COR-L47 (cell line): ENCODE results near the gene BSN.
"Not testable (repeated sequence)": the region's sequence is repeated elsewhere in the genome, so short reads cannot be mapped to it uniquely, and the experiment has no call there.

Experiments
- DNase-seq: peaks from one replicate; lab custom pipeline; 2025; lab: John Stamatoyannopoulos, UW

BSN gene

DNA sequence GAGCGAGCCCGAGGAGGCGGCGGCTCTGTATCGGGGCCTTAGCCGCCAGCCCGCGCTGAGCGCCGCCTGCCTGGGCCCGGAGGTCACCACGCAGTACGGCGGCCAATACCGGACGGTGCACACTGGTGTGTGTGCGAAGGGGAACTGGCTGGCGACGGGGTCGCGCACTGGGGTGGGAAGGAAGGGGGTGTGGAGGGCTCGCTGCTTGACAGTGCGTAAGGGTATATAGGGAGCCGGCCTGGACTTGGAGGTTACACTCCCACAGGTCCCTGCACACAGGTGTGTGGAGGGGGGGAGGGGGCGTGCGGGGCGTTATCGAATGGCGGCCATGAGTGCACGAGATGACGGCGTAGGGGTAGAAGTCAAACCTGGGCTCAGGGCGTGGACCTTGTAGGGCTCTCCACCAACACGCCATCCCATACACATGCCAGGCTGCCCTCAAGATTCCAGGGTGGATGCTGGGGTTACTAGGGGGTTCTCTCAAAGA, 120.3 kb downstream of the BSN start:
- DNase-seq: no peak

DNA sequence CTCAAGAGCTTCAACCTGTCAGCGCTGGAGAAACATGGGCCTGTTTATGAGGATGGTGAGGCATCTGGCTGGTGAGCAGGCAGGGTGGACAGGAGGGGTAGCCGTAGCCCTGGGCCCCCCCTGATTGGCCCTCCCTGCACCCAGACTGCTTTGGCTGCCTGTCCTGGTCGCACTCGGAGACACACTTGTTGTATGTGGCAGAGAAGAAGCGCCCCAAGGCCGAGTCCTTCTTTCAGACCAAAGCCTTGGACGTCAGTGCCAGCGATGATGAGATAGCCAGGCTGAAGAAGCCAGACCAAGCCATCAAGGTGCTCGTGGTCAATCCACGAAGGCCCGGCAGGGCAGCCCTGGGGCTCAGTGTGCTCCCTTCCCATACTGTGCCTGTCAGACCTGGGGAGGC, 121.6 kb downstream of the BSN start:
- DNase-seq: no peak

DNA sequence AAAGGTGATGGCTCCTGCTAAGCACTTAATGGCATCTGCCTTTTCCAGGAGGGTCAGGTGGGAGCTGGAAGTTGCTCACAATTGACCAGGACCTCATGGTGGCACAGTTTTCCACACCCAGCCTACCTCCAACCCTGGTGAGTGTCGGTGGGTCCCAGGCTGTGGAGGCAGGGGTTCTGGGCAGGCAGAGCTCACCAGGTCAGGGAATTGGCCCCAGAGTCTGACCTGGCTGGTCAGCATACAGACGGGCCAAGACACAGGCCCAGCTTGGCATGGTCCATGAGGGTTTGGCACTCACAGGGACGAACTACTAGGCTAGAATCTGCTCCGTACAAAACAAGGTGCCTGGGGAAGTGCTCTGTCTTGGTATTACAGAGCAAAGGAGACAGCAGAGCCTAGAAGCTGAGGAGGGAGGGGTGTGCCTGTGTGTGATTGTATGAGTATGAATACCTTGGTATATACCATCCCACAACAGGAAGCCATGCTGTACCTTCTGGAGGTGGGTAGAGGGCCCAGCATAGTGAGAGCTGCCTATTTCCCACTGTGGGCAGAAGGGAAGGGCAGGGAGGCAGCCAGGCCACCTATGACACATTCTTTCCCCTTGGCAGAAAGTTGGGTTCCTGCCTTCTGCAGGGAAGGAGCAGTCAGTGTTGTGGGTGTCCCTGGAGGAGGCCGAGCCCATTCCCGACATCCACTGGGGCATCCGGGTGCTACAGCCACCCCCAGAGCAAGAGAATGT, 126.4 kb downstream of the BSN start:
- no peak for DNase-seq

DNA sequence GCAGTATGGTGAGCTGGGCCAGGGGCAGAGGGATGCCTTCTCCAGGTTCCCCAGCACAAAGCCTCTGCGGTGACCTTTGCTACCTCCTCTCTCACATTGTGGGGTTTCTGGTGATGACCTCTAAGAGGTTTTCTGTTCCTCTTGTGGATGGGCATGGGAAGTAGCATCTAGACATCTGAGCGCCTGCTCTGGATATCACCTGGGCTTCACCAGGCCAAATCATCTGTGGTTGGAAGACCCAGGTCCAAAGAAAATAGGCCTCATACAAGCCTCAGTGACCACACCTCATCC, 126.9 kb downstream of the BSN start:
- no peak for DNase-seq

DNA sequence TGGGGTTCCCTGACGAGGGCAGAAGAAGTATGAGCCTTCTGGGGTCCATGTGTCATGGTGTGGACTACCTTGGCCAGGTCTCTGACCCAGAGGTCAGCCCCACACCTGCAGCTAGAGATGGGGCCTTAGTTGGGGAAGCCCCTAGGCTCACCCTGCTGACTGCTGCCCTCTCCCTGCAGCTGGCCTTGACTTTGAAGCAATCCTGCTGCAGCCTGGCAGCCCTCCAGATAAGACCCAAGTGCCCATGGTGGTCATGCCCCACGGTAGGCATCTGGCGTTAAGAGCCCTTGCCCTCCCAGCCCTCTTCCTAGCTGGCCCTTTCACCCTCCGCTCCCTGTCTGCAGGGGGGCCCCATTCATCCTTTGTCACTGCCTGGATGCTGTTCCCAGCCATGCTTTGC, 127.3 kb downstream of the BSN start:
- DNase-seq: no peak

DNA sequence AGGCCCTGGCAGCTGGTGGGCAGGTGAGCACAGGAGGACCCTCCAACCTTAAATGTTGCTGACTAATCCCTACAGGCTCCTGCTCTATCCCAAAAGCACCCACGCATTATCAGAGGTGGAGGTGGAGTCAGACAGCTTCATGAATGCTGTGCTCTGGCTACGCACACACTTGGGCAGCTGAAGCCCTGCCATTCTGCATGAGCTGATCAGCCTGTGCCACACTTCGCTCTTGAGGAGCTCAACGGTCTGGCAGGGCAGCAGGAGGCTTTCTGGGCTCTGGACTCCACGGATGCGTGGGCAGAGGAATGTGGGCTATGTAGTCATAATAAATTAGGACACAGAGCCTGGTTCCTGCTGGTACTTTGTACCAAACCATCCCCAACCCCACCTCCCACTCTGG, 128.9 kb downstream of the BSN start:
- no peak for DNase-seq

DNA sequence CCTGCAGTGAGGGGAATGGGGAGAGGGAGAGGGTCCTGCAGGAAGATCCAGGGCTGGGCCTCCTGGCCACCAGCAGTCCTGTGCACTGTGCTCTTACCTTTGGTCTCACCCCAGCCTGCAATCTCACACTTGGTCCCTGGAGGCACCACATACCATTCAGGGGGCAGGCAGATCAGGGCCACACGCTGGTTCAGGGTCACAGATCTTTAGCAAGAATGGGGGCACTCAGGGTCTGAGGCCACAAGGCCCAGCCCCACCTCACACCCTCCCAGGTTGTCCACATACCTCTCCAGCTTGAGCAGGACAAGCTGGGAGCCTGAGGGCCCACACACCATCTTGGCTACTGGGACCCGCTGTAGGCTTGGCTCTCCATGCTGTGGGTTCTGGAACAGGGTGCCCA, 130.2 kb downstream of the BSN start:
- not testable (repeated sequence) for DNase-seq

DNA sequence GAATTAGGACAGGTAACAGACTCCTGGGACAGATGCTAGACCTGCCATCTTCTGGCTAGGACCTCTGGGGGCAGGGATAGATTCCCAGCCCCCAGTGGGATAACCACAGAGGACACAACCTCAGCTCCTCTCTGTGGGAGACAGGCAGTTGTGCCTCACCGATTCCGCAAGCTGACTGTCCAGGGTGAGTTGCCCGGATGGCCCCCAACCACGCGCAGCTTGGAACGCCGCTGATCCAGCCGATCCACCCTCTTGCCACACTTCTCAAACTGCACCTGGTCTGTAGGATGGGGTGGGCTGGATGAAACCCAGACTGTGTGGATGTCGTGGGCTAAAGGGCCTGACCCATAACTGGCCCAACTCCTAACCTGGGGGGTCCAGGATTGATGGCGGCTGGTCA, 130.8 kb downstream of the BSN start:
- not testable (repeated sequence) for DNase-seq

DNA sequence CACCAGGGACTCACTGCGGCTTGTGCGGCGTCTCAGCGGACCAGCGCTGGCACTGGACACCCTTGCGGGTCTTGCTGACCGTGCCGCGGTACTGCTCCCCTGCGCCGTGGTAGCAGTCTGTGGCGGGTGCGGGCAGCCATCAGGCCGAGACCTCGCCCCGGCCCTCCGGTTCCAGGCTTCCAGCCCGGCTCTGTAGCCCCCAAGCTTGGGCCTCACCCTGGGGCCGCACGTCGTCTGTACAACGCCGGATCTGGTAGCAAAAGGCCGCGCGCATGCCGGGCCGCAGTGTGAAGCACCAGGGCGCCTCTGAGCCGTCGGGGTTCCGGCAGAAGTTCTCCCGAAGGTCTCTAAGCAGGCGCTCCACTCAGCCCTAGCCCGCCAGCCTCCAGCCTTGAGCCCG, 131.6 kb downstream of the BSN start:
- DNase-seq: not testable (repeated sequence)

DNA sequence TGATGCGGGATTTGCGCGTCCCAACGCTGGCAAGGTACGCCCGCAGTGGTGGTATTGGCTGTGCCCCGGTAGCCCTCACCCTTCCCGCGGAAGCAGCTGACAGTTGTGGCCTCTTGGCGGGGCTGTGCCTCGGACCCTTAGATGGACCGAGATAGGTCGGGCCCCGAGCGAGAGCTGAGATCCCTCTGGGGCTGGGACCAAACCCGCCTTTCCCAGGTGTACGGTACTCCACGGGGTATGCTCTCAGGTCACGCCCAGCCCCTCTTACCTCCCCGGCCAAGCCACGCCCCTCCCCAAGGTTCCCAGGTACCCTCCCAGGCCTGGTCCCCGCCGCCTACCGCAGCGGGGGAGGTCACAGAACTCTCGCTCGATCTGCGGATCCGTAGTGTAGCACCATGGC, 132.1 kb downstream of the BSN start:
- not testable (repeated sequence) for DNase-seq

DNA sequence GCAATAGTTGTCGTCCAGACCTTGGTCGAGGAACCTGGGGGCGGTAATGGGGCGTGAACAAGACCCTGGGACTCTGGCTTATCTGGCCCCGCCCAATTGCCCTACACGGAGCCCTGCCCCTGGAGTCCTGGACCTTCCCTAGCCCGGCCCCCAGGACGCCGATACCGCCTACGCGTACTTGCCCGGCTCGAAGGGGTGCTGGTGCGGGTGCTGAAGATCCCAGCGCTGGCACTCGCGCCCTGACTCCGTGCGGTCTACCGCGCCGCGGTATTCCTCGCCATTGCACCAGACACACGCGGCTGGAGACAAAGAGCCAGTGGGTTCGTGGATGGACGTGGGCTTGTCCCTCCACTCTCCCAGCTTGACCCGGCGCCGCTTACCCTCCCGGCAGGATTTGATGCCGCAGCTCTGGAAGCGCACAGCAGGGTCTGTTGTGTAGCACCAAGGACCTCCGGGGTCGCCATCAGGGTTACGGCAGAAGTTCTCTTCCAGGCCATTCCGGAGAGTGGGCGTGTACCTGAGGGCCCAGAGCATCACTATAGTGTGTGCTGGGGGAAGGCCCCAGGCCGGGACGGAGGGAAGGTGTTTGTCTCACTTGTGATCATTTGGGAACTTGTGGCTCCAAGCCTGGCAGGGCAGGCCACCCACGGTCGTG, 132.6 kb downstream of the BSN start:
- DNase-seq: not testable (repeated sequence)

DNA sequence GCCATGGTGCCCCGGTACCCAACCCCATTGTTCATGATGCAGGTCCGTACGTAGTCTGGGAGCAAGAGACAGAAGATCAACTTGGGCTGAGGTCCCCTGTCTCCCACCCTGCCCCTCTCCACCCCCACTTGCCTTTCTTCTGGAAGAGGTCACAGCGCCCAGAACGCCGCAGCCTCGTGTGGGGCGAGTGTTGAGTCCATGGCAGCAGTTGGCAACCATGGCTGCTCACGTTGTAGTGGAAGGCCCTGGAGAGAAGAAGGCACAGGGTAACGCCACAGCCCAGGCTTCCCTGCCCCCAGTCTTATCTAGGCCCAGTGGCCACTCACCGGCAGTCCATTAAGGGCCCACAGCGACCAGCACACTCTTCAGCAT, 133.1 kb downstream of the BSN start:
- not testable (repeated sequence) for DNase-seq

DNA sequence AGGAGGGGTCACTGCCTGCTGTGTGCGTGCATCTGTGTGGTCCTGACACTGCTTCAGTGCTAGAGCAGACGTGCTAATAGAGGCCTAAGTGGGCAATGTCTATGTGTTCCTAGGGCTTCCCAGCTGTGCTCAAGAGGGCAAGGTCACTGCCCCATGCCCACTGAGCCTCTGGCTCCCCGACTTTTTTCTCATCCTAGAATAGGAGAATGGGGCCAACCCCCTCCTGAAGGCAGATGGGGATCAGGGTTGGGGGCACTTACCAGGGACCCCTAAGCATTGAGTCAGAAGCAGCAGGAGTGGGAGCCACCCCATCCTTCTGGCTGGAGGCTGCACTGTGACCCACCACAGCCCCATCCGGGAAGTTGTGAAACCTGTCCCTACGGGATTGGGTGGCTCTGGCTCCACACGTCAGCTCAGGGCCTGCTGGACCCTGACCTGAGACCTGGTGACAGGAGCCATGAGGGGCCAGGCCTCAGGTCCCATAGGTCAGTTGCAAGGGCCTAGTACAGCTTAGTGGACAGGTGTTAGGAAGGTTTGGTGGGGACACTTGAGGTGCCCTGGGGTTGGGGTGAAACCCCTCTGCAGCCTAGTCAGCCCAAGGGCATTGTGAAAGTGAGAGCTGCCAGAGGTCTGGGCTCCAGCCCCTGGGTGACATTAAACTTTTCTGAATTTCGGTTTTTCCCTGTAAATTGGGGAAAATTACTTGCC, 134.2 kb downstream of the BSN start:
- not testable (repeated sequence) for DNase-seq

DNA sequence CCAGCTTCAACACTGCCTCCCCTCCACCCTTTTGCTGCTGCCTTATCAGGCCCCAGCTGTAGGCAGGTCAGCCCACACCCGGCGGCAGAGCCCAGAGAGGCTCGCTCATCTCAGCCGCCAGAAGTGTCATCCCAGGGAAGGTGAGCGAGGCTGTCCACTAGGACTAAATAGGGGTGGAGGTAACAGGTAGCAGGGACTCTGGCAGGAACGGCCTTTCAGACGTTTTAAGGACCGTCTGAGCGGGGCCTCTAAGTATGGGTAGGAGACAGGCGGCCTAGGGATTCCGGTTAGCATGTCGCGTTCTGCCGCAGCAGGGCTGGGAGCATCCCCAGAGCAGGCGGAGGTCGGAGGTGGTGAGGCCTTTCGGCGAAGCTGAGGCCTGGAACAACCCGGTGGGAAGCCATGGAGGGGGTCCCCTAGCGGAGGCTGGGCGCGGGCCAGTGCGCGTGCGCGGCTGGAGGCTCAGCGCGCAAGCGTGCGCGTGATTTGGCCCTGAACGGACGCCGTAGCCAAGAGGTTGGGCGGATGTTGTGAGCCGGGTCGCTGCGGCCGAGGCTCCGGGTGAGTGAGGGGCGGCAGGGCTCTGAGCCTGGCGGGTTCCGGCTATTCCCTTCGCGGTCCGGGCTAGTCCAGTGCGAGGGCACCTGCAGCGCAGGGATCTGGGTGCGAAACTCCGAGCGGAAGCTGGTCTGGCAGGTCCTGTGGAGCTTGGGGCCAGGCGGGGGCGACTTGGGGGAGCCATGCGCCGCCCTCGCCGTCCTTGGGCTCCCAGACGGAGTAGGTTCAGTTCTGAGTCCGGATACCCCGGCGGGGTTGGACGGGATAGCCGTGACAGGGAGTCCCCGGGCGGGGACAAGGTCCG, 135.0 kb downstream of the BSN start, which contains the start of the genes MST1 and RNF123:
TSS of gene MST1 (minus strand) at position 429 of the 862 bp plus-strand sequence. CDS start 783 bp downstream, outside the sequence.
TSS of gene RNF123 (plus strand) at position 512 of the 862 bp plus-strand sequence. CDS start 1,609 bp downstream, outside the sequence.
- no peak for DNase-seq

DNA sequence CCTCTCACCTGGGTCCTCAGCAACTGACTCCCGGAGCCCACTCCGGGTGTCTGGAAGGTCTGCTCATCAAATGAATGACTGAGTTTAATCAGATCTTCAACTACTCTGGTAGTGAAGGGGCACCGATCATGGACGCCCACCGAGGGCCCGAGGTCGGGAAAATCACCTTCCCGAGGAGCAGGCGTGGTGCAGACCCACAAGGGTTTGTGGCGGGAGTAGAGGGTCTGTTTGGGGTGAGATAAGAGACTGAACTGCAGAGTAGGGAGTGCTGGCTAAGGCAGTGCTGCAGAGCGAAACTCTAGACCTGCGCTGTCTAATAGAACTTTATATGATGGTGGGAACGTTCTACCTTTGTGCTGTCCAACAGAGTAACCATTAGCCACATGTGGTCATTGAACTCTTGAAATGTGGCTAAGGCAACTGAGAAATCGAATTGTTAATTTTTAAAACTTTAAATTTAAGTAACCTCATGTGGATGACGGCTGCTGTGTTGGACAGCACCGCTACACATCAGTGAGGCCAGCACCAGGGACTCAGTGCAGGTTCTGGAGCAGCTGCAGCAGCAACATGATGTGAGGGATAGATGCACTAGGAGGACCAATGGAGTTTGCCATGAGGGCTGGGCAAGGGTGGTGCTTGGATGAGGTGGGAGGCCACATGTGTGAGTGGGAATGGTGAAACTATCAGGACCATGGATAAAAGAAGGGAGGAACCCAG, 135.8 kb downstream of the BSN start:
- DNase-seq: not testable (repeated sequence)

DNA sequence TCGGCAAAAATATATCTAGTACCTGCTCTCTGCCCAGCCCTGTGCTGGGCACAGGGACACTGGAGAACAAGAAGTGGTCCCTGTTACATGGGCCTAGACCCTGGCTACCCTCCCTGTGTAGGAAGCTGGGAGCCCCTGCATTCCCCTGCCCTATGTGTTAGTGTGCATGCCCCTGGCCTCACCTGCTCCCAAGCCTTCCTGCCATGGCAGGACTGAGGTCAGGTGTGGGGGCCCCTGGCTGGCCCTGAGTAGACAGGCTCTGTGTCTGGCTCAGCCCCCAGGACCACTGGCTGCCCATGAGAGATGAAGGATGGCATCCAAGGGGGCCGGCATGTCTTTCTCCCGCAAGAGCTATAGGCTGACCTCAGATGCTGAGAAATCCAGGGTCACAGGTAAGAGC, 136.6 kb downstream of the BSN start:
- not testable (repeated sequence) for DNase-seq

DNA sequence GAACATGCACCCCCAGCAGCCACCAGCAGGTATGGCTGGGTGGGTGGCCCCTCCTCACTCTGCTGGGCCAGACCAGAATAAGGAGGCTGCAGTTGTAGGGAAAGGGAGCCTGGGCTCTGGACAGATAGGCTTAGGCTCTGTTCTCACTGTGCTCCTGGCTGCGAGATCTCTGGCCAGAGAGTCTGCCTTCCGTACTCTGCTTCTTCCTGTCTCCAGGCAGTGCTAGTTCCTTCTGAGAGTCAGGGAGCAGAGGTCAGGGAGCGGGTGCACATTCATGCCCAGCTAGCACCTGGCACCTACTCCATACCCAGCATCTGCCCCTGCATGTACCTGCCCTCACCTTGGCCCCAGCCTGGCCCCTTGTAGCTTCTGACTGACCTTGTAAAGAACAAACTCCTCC, 137.2 kb downstream of the BSN start:
- not testable (repeated sequence) for DNase-seq

DNA sequence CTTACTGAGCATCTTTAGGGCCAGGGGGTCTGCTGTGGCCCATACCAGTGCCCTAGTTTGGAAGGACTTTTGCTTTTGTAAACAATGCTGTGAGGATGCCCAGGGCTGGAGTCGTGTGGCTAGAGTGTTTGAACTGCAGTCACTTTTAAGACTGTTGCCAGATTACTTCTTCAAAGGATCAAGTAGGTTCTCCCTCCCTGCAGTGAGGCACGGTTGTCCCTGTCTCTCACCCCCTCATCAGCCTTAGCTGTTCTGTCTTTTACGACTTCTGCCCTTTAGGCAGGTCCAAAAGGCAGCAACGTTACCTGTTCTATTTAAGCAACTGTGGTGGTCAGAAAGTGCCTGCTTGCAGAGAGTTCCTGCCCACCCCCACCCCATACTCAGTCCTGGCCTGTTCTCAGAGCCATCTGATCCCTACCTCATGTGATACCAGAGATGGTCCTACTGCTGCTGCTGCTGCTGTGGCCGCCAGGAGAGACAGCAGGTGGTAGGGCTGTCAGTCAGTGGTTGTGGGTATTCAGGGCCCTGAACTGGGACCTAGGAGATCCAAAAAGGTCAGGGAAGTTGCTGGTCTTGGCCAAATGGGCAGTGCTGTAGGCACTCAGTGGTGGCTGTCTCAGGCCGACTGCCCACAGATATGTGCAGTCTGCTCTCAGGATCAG, 140.3 kb downstream of the BSN start:
- DNase-seq: not testable (repeated sequence)

DNA sequence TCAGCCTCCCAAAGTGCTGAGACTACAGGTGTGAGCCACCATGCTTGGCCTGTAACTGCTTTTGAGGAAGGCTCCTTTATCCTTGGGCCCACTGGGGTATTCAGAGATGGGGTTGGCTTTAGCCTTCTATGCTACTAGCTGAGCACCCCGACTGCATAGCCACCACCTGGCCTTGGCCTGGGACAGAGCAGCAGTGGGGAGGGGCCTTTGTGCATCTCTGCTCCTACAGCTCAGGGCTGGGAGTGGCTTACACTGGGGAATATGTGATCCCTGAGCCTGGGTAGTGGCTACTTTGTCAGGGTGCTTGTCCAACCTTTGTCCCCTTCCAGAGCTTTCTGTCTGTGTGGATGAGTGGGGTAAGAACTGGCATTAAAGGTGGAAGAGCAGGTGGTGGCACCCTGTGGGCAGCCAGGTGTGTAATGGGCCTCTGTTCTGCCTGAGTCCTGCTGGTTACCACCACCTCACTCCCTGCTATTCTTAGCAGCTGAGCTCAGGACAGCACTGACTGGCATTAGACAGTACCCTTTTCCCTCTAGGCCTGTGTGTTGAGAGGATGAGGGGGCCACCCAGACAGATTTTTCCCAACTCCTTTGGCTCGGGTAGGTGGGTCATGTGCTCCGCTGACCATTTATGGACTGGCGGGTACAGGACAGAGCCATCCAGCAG, 141.2 kb downstream of the BSN start:
- not testable (repeated sequence) for DNase-seq
